Muscle layer of colon (tissue), 2 donors: ENCODE data around the gene SMCO2.

Experiments
- H3K27ac ChIP-seq: one replicate; pipeline ENCODE4 v1.7.0; 2013; ENCODE audit warnings: low read depth, mild to moderate bottlenecking, low read length, moderate library complexity
- H3K27me3 ChIP-seq, 2 donors: one replicate each; pipeline ENCODE4 v1.7.0; 2013; ENCODE audit warnings: low read length in 2 of 2, mild to moderate bottlenecking in 2 of 2; ENCODE audit not compliant: insufficient read depth in 2 of 2, control insufficient read depth in 1 of 2
- H3K36me3 ChIP-seq: one replicate; pipeline ENCODE4 v1.7.0; 2013; ENCODE audit warnings: mild to moderate bottlenecking, low read length; ENCODE audit not compliant: insufficient read depth
- H3K4me1 ChIP-seq: one replicate; pipeline ENCODE4 v1.7.0; 2013; ENCODE audit warnings: mild to moderate bottlenecking, low read length; ENCODE audit not compliant: insufficient read depth
- H3K4me3 ChIP-seq, 2 donors: one replicate each; pipeline ENCODE4 v1.7.0; 2013; ENCODE audit warnings: low read length in 2 of 2, low read depth in 1 of 2, mild to moderate bottlenecking in 1 of 2, moderate library complexity in 1 of 2
- H3K9ac ChIP-seq: one replicate; pipeline ENCODE4 v1.7.0; 2013; ENCODE audit warnings: low read length
- H3K9me3 ChIP-seq: one replicate; pipeline ENCODE4 v1.7.0; 2013; ENCODE audit warnings: mild to moderate bottlenecking, low read length
- donor health status: abdominal sarcoma.
- donor health status: Adenocarcinoma of cecum.

The SMCO2 gene

GRCh38 chr12:27504507-27504906, 58.0 kb downstream of the SMCO2 start:
- Histone ChIP-seq H3K4me3 (no peak overlapping the region), H3K4me1 (no peaks in the 10 kb centered on the region), H3K9me3 (no peaks in the 10 kb centered on the region), H3K9ac (no peak overlapping the region), H3K36me3 (no peaks in the 10 kb centered on the region), H3K27me3 (no peaks in the 10 kb centered on the region), H3K27ac (no peak overlapping the region)

GRCh38 chr12:27505109-27505508, 58.6 kb downstream of the SMCO2 start:
- no peaks in the 10 kb centered on the region for H3K36me3 ChIP-seq
- H3K4me1 ChIP-seq, result no peaks in the 10 kb centered on the region
- no peak overlapping the region for H3K4me3 ChIP-seq
- H3K27me3 ChIP-seq, result no peaks in the 10 kb centered on the region
- H3K9me3 ChIP-seq, result no peaks in the 10 kb centered on the region
- H3K27ac ChIP-seq, result no peak overlapping the region
- H3K9ac ChIP-seq, result no peak overlapping the region

- Histone ChIP-seq H3K9ac (no peak overlapping the region), H3K9me3 (no peaks in the 10 kb centered on the region), H3K36me3 (no peaks in the 10 kb centered on the region), H3K27me3 (no peaks in the 10 kb centered on the region), H3K27ac (no peak overlapping the region), H3K4me3 (no peak overlapping the region), H3K4me1 (no peaks in the 10 kb centered on the region)
Measured at GRCh38 chr12:27505761-27506160, 59.2 kb downstream of the SMCO2 start.

- no peak overlapping the region for H3K27ac ChIP-seq
- no peak overlapping the region for H3K9ac ChIP-seq
- H3K4me1 ChIP-seq, result peaks cover 8% of the 10 kb centered on the region
- H3K4me3 ChIP-seq, result no peak overlapping the region
- no peaks in the 10 kb centered on the region for H3K36me3 ChIP-seq
- no peaks in the 10 kb centered on the region for H3K9me3 ChIP-seq
- H3K27me3 ChIP-seq, result no peaks in the 10 kb centered on the region
Measured at GRCh38 chr12:27506645-27507189, 60.2 kb downstream of the SMCO2 start.

GRCh38 chr12:27508736-27509431, 62.3 kb downstream of the SMCO2 start:
- no peaks in the 10 kb centered on the region for H3K9me3 ChIP-seq
- peaks cover 8% of the 10 kb centered on the region for H3K4me1 ChIP-seq

GRCh38 chr12:27511031-27511722, 64.6 kb downstream of the SMCO2 start:
- Histone ChIP-seq H3K27me3 (no peaks in the 10 kb centered on the region), H3K4me3 (no peak overlapping the region), H3K27ac (no peak overlapping the region), H3K9ac (no peak overlapping the region), H3K36me3 (no peaks in the 10 kb centered on the region), H3K9me3 (no peaks in the 10 kb centered on the region), H3K4me1 (peaks cover 8% of the 10 kb centered on the region)

More at GRCh38 chr12:27508736-27509431, 62.3 kb downstream of the SMCO2 start:
- Histone ChIP-seq H3K4me3 (no peak overlapping the region), H3K27ac (no peak overlapping the region), H3K9ac (no peak overlapping the region), H3K27me3 (no peaks in the 10 kb centered on the region), H3K36me3 (no peaks in the 10 kb centered on the region)

- no peaks in the 10 kb centered on the region for H3K36me3 ChIP-seq
- no peak overlapping the region for H3K4me3 ChIP-seq
- no peaks in the 10 kb centered on the region for H3K27me3 ChIP-seq
- H3K27ac ChIP-seq, result no peak overlapping the region
- no peak overlapping the region for H3K9ac ChIP-seq
- H3K4me1 ChIP-seq, result peaks cover 8% of the 10 kb centered on the region
- H3K9me3 ChIP-seq, result no peaks in the 10 kb centered on the region
Measured at GRCh38 chr12:27511723-27512045, 65.1 kb downstream of the SMCO2 start.

GRCh38 chr12:27513155-27513824, 66.8 kb downstream of the SMCO2 start:
- Histone ChIP-seq H3K9me3 (no peaks in the 10 kb centered on the region), H3K36me3 (no peaks in the 10 kb centered on the region), H3K4me3 (no peak overlapping the region), H3K27ac (no peak overlapping the region), H3K4me1 (peaks cover 8% of the 10 kb centered on the region), H3K27me3 (no peaks in the 10 kb centered on the region), H3K9ac (no peak overlapping the region)

- no peaks in the 10 kb centered on the region for H3K27me3 ChIP-seq
- H3K4me1 ChIP-seq, result peaks cover 8% of the 10 kb centered on the region
- no peaks in the 10 kb centered on the region for H3K9me3 ChIP-seq
- H3K36me3 ChIP-seq, result no peaks in the 10 kb centered on the region
- H3K9ac ChIP-seq, result no peak overlapping the region
- H3K4me3 ChIP-seq, result no peak overlapping the region
- H3K27ac ChIP-seq, result no peak overlapping the region
Measured at GRCh38 chr12:27515671-27516070, 69.1 kb downstream of the SMCO2 start.

- no peaks in the 10 kb centered on the region for H3K27me3 ChIP-seq
- no peak overlapping the region for H3K27ac ChIP-seq
- peaks cover under 1% of the 10 kb centered on the region for H3K4me1 ChIP-seq
- no peaks in the 10 kb centered on the region for H3K9me3 ChIP-seq
- H3K4me3 ChIP-seq, result no peak overlapping the region
- H3K9ac ChIP-seq, result no peak overlapping the region
- H3K36me3 ChIP-seq, result no peaks in the 10 kb centered on the region
Measured at GRCh38 chr12:27516625-27517024, 70.1 kb downstream of the SMCO2 start.

- no peak overlapping the region for H3K27ac ChIP-seq
Measured at GRCh38 chr12:27517546-27517945, 71.0 kb downstream of the SMCO2 start.

More at GRCh38 chr12:27517546-27517945, 71.0 kb downstream of the SMCO2 start:
- H3K36me3 ChIP-seq, result no peaks in the 10 kb centered on the region
- no peak overlapping the region for H3K9ac ChIP-seq
- H3K27me3 ChIP-seq, result no peaks in the 10 kb centered on the region
- H3K4me3 ChIP-seq, result no peak overlapping the region
- H3K4me1 ChIP-seq, result no peaks in the 10 kb centered on the region
- H3K9me3 ChIP-seq, result no peaks in the 10 kb centered on the region
